HG03521 (cell line): ENCODE results near the gene SHANK1.

ENCODE experiments used
- ATAC-seq: cut with Tn5 transposase; IDR thresholded peaks from one replicate; pipeline ENCODE4 v1.9.1; 2021; ENCODE audit warnings: mild to moderate bottlenecking, moderate library complexity; ENCODE audit not compliant: unreplicated experiment

SHANK1 gene

DNA sequence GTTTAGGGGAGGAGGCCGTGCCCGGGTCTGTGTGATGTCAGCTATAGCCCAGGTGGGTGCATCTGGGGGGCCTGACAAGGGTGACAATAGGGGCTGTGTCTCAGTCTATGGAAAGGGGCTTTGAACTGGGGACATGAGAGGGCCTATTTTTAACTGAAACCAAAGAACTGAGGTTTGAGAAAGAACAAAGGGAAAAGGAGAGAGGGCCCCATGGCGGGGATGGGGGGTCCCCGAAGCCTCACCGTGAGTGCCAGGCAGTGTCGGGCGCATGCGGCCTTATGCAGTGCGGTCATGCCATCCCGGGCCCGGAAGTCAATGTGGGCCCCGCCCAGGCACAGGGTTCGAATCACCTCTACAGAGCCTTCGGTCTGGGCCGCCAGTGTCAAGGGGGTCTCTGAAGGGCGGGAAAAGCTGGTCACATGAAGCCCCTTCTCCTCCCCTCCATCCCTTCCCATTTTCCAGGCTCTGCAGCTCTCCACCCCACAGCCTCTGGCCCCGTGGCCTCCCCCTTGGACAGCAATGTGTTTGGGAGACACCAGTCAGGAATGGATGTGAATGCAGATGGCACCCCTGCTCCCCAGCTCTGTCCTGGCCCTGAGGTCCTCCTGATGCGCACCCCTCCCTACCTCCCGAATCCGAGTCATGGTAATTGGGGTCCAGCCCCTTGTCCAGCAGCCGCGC is 5.9 kb downstream of the SHANK1 start:
- no peak for ATAC-seq

DNA sequence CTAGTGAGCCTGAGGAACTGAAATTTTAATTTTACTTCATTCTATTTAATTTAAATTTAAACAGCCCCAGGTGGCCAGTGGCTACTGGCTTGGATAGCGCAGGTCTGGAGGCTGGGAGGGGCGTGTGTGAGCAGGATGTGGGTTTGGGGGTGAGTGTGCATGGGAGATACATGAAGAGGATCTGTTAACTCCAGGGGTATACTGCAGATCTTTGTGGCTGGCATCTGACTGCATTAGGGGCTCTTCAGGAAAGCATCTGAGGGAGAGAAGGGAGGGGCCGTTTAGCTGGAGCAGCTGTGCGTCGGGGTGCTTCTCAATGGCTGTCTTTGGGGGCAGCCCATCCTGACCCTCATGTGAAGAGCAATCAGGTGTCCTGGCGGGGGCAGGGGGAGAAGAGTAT is 6.8 kb downstream of the SHANK1 start:
- ATAC-seq, result no peak

DNA sequence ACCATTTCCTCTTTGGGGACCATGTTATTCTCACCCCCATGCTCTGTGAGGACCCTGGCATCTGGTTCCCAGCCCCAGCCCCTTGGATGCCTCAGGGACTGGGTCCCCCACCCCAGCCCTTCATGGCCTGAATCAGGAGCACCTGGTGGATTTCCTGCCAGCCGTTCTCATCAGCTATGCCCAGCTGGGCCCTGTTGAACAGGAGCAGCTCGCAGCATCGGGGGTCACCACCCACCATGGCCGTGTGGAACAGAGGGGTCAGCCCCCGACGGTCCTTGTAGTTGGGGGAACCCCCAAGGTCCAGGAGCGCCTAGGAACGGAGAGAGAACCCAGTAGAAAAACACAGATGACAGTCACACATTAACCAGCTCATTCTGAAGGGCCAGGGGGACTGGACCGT is 7.8 kb downstream of the SHANK1 start:
- ATAC-seq, result no peak

GRCh38 chr19:50711196-50711595 is 8.4 kb downstream of the SHANK1 start:
- ATAC-seq, result no peak

- no peak for ATAC-seq
These were observed 9.0 kb downstream of the SHANK1 start for GRCh38 chr19:50710612-50711011.

DNA sequence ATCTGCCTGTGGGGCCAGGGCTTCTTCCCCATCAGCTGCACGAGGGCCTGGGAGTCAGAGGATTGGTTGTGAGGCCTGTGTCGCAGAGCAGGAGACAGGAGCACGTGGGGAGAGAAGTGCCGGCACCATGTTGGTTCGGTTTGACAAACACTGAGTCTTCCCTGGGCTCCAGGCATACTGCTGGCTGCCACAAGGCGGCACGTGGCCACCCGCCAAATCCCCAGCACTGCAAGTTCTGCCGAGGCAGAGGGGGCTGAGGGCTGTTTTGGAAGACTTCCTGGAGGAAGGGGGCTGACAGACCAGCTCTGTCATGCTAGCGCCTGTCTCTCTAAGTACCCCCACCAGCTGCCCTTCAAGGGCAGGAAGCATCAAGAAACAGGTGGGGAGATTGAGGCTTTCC is 9.5 kb downstream of the SHANK1 start:
- no peak for ATAC-seq

GRCh38 chr19:50708179-50708879 is 11.3 kb downstream of the SHANK1 start:
- ATAC-seq, result no peak

- no peak for ATAC-seq
These were observed 13.2 kb downstream of the SHANK1 start for GRCh38 chr19:50706387-50706786.

DNA sequence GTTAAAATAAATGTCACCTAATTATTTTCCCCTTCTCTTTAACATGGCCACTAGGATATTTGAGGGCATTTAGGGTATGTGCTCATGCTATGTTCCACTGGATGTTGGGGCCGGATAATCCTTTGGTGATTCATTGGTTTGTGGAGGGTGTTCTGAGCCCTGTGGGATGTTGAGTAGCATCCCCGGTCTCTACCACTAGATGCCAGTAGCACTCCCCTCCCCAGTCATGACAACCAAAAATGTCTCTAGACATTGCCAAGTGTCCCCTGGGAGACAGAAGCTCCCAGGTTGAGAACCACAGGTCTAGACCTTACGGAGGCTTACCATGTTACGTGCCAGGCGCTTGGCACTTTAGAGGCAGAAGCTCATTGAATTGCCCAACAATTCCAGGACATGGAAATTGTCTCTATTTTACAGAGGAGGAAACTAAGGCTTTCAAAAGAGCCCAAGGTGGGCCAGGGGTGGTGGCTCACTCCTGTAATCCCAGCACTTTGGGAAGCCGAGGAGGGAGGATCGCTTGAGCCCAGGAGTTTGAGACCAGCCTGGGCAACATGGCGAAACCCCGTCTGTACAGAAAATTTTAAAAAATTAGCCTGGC is 14.1 kb downstream of the SHANK1 start:
- no peak for ATAC-seq

DNA sequence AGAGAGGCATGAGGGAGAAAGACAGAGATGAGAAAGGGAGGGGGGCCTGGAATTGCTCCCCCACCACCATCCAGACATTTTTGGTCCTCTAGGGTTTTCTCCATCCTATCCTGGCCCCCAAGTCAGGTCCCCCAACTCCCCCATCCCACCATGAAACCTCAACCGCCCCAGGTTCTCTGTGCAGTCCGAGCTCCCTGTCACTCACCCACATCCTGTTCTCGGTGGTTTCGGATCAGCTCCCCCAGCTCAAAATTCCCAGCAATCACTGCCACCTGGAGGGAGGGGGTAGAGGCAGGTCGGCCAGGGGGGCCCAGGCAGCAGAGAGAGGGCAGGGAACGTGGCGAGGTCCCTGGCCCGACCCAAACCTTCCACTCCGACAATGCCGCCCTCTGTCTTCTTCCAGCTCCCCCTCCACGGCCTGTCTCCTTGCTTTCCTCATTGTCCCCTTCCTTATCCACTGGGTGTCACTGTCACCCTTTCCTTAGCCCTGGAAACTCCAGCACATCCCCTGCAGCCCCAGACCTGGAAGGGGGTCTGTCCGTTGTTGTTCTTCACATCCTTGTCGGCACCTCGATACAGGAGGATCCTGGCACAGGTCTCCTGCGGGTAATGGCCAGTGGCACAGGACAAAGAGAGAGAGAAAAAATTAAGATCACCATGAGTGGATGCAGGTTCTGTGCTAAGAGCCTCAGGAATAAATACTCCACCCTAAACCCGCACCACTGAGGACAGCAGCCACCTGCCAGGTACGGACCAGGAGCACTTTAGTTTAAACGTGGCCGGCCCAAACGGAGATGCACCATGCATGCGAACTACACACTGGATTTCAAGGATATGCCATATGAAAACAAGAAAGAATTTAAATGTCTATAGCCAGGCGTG is 15.4 kb downstream of the SHANK1 start:
- no peak for ATAC-seq

- ATAC-seq, result no peak
These were observed 16.5 kb downstream of the SHANK1 start for GRCh38 chr19:50702871-50703829.

DNA sequence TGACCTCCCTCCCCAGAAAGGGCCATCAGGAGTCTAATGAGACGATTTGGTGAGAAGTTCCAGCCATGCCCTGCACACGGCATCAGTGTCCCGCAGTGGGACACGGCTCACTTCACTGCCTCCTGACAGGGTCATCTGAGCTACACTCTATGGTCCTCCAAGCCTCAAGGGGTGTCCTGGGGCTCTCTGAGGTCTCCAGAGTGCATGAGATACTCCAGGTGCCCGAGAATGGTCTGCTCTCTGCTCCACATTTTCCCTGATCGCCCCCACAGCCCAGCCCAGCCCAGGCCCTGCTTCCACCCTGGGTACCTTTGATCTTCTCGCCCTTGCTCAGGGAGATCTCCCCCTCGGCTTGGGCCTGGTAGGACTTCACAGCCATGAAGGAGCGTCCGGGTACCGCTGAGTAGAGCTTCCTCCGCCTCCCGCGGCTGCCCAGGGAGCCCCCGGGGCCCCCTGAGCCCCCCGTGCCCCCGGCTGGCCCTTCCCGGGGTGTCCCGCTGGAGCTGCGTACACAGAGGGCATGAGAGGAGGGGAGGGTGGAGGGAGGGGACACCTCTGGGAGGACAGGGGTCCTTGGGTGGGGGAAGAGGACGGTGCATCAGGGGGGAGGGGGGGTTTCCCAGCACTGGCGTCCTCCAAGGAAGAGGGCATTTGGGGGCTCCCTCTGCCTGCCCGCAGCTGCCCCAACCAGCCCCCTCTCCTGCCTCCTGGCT is 17.3 kb downstream of the SHANK1 start:
- no peak for ATAC-seq

GRCh38 chr19:50701367-50701985 is 18.1 kb downstream of the SHANK1 start:
- ATAC-seq, result no peak

GRCh38 chr19:50697414-50698124 is 22.0 kb downstream of the SHANK1 start:
- no peak for ATAC-seq

DNA sequence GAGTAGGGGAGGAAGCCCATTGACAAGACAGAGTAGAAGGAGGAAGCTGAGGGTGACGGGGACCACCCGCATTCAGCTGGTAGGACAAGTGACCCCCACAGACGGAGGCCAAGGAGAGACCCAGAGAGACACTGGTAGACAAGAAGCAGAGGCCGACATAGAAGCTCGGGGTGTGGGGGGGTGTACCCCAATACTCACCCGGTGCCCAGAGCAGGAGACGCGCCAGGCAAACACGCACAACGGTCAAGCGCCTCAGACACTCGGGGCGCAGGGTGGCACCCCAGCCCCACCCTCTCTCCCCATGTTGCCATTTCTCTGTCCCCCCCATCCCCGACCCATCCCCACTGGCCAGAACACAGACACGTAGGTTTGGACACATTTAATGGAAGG is 23.5 kb downstream of the SHANK1 start:
- ATAC-seq, result no peak

- no peak for ATAC-seq
These were observed 24.1 kb downstream of the SHANK1 start for GRCh38 chr19:50695251-50696093.

- ATAC-seq, result no peak
These were observed 24.8 kb downstream of the SHANK1 start for GRCh38 chr19:50694815-50695145.
